Stimulated activated CD8-positive, alpha-beta memory T cell treated with anti-CD3 and anti-CD28 coated beads, Interleukin-15, amount 100 ng/mL, for 48 hours (primary cell): ENCODE data around the gene UBA52.
"Not testable (repeated sequence)": the region's sequence is repeated elsewhere in the genome, so short reads cannot be mapped to it uniquely, and the experiment has no call there.

Experiments
- DNase-seq, 2 donors: peaks; one replicate each; pipeline ENCODE4 v3.0.0-alpha.2; 2020; ENCODE audit warnings: low read depth in 2 of 2

Gene UBA52

DNA sequence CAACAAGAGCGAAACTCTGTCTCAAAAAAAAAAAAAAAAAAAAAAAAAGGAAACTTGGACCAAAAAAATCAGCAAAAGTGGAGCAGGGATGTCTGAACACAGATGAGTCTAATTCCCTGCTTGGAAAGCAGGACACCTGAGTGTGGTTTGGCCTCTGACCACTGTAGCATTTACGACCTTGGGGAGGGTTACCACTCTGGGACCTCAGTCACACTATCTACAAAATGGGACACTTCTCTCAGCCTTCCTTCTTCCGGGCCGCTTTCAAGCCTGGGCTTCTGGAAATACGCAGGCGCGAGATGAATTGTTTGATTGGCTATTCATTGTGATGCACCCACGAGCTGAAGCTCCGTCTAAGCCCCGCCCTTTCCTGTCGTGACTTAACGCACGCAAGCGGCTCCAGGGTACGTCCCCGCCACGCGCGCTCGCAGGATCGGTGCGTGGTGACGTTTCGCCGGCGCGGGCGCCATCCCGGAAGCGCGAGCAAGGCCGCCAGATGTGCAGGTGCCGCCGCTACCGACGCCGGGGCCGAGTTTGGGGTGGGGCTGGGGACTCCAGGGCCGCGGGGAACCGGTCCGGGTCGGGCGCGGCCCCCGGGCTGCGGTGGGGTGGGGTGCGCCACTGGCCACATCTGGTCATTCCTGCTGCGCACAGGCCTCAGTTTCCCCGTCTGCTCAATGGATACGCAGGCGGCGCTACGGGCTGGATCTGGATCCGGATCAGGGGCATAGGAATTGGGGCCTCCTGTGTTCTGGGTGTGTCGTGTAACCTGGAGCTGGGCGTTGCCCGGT is 14.1 kb upstream of the UBA52 start, which contains the start of gene KXD1:
TSS of gene KXD1 (plus strand) at position 460 of the 791 bp plus-strand sequence. CDS start 4,187 bp downstream, outside the sequence.
- peak; percentile 97 to 98 for DNase-seq

DNA sequence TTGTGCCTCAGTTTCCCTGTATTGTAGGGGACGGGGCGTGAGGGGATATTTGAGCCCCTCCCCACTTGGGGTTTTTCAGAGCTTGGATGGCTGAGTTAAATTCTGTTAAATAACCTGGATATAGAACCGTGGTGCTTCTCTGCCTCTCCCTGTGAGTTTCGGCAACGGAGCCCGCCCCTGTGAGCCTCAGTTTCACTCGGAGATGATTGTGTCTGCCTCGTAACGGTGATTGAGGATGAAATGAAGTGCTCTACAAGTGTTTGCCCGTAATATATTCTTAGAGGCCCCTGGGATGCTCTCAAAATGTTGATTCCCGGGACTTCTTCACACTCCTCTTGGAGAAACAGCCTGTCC is 13.5 kb upstream of the UBA52 start:
- DNase-seq = no peak

GRCh38 chr19:18558604-18559003 is 13.1 kb upstream of the UBA52 start:
- DNase-seq = no peak

DNA sequence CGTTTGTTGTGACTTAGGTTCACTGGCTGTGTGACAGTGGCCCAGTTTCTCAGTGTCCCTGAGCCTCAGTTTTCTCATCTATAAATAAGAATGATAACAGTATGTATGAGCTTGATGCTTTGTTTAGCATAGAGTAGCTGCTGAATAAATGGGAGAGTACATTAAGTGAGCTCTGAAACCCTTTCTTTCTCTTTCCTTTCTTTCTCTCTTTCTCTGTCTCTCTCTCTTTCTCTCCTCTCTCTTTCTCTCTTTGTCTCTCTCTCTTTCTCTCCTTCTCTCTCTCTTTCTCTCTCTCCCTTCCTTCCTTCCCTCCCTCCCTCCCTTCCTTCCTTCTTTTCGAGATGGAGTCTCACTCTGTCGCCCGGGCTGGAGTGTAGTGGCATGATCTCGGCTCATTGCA is 12.0 kb upstream of the UBA52 start:
- DNase-seq = no peak

DNA sequence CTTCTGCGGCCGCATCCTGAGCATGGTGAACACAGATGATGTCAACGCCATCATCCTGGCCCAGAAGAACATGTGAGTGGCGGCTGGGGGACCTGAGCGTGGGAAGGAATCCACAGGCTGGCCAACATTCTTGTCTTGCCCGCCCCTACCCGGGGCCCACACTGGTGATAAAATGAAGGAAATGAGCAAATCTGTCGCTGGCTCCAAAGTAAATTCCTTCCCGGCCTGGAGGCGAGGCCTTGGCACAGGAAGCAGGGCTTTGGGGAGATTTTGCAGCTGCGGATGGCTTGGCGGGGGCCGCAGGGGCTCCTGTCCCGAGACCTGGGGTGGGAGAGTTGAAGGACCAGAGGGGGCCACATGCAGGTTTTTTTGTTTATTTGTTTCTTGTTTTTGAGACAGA is 9.6 kb upstream of the UBA52 start:
- no peak for DNase-seq

DNA sequence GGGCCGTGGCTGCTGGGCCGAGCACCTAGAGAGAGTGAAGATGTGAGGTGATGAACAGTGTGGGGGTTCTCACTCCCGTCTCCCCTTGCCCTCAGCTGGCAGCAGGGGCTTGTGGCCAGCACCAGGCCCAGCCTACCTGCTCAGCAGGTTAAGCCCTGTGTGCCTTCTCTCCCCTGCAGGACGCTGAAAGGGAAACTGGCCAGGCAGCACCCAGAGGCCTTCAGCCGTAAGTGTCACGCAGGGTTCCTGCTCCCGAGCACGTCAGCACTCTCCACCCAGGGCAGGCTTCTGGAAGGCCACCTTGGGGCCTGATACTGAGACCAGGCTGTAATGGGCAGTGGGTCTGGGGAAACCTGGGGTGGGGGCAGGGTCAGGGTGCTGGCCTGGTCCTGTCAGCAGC is 4.7 kb upstream of the UBA52 start:
- DNase-seq = no peak

- DNase-seq = no peak
Measured at GRCh38 chr19:18568367-18568766, 3.3 kb upstream of the UBA52 start.

- no peak for DNase-seq
Measured at GRCh38 chr19:18574691-18575291, 3.1 kb downstream of the UBA52 start.

DNA sequence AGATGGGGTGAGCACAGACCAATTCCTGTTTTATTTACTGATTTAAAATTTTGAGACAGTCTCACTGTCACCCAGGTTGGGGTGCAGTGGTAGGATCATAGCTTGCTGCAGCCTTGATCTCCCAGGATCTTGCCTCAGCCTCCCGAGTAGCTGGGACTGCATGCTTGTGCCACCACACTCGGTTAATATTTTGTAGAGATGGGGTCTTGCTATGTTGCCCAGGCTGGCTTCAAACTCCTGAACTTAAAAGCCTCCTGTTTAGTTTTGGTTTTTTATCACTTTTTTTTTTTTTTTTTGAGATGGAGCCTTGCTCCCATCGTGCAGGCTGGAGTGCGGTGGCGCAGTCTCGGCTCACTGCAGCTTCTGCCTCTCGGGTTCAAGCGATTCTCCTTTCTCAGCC is 4.7 kb downstream of the UBA52 start:
- DNase-seq = no peak

GRCh38 chr19:18577365-18577914 is 5.8 kb downstream of the UBA52 start:
- no peak for DNase-seq

GRCh38 chr19:18580311-18580710 is 8.7 kb downstream of the UBA52 start:
- no peak for DNase-seq

GRCh38 chr19:18586306-18586705 is 14.6 kb downstream of the UBA52 start:
- DNase-seq = no peak

GRCh38 chr19:18587561-18587960 is 15.9 kb downstream of the UBA52 start:
- DNase-seq = no peak

DNA sequence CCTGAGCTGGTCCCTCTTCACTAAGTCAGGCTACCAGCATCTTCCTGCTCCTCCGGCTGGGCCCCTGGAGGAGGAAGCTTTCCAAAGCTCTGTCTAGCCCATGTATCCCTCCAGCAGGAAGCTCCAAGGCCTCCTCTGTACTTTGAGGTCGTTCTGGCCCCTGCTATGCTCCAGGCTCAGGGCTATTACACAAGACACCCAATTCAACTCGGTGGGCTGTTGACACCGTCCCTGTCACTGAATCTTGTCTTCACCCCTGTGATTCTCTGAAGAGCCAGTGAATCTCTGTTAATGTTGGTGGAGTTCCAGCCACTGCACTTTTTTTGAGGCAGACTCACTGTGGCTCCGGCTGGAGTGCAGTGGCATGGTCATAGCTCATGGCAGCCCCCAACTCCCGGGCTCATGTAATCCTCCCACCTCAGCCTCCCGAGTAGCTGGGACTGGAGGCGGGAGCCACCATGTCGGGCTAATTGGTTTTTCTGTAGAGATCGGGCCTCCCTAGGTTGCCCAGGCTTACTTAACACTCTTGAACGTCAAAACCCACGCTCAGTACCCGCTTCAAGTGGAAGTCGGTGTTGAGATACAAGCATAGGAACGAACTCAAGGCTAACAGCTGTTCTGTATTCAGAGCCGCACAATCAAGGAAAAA is 16.4 kb downstream of the UBA52 start:
- DNase-seq = no peak

DNA sequence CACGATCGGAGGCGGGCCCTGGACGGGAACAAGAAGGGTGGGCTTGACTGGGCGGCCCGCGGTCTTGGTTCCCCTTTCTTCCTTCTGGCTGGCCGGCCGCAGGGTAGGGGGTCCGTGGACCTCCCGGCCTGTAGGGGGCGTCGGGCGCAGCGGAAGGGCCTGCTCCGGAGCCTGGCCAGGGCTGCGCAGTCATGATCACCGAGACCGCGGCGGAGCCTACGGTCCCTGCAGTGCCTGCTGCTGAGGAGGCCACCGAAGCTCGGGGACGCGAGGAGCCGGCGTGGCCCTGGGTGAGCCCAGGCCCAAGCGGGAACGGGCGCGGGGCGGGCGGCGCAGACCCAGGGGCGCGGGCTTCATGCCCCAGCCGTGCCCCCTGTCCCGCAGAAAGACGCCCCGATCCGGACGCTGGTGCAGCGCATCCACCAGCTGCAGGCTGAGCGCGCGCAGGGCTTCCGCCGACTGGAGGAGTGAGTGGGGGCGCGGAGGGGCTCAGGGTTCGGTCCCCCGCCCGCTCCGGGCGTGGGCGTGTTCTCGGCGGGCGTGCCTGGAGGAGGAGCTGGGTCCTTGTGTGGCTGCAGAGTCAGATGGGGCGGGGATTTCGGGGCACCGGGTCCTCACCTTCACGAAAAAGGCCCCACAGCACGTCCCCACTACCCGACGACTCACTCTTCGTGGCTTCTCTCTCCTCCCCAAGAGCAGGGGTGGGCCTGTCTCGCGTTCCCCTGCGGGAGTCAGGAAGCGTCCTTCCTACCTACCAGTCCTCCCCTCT is 17.1 kb downstream of the UBA52 start, which contains the start of gene REX1BD:
TSS of gene REX1BD (plus strand) at position 188 of the 769 bp plus-strand sequence. CDS start at position 192, 4 bp downstream.
- DNase-seq = peak; percentile 81 to 83

DNA sequence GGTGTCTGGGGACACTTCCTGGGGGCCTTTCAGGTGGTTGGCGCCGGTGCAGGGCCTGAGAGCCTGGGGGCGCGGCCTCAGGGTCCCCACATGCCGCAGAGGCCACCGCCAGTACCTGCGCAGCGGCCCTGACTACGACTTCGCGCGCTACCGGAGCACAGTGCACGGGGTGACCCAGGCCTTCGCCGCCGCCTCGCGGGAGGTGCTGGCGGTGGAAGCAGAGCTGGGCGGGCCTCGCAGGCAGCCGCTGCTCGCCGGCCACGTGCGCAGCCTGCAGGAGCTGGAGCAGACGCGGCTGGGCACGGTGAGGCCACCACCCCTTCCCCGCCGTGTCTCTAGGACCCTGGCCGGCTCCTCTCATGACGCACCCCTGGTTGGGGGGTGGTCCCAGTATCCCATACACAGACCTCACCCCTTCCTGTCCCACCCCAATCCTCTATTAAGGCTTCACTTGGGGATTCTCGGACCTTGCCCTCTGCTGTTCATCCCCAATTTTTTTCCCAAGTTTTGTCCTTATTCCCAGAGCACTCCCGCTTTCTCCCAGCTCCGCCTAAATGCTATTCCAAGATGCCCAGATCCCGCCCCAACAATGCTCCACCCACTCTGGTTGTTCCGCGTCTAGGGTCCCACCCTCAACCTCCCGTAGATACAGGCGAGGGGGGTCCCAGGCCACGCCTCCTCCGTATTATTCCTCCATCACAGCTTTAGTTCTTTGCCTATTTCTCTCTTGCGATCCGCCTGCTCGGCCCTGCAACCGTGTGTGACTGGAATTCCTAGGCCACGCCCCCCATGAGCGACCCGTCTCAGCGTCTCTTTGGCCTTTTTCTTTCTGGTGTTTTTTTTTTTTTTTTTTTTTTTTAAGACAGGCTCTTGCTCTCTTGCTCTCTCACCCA is 18.0 kb downstream of the UBA52 start:
- DNase-seq = peak; percentile 55 to 62

DNA sequence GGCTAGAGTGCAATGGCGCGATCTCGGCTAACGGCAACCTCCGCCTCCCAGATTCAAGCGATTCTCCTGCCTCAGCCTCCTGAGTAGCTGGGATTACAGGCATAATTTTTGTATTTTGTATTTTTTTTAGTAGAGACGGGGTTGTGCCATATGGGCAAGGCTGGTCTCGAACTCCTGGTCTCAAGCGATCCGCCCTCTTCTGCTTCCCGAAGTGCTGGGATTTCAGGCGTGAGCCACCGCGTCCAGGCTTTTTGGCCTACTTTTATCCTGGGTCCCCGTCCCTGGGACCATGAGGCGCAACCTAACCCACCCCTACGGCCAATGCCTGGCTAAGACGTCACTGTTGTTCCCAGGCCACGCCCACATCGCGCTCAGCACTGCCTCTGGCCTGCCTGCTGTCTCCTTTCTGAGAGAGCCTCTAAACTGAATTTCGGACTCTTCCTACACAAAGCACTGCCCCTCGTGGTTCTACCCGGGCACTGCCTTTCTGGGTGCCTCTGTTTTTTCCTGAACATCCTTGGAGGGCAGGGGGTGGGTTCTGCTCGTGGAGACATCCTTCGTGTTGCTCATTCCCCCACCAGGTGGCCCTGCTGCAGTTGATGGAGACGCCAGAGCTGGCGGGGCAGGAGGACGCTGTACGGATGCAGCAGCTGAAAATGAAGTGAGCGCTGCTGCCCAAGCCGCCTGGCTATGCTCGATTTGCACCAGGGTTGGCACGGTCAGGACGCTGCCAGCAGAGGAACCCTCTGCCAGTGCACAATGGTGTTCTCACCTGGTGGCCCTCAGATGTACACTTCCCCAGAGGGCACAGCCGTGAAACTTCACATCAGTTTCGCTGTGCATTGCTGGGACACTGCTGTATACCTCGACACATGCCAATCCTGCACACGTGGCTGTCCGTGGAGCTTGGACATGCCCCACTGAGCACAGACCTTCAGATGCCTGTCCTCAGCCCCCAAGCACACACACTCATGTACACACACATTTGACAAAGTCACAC is 18.9 kb downstream of the UBA52 start:
- no peak for DNase-seq

GRCh38 chr19:18591735-18592385 is 20.2 kb downstream of the UBA52 start:
- DNase-seq = no peak

DNA sequence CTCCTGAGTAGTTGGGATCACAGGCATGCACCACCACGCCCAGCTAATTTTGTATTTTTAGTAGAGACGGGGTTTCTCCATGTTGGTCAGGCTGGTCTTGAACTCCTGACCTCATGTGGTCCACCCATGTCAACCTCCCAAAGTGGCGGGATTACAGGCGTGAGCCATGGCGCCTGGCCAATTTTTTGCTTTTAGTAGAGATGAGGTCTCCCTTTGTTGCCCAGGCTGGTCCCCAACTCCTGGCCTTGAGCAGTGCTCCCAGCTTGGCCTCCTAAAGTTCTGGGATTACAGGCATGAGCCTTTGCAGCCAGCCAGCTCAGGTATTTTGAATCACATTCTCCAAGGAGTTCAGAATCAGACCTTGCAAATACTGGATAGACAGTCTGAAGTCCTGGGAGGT is 21.1 kb downstream of the UBA52 start:
- not testable (repeated sequence) for DNase-seq
